Panc1 (cell line): ENCODE data around the gene CMPK1.

Experiments
- POLR2AphosphoS5 ChIP-seq: IDR thresholded peaks from 2 replicates; pipeline ENCODE4 v1.6.1; 2012; ENCODE audit warnings: mild to moderate bottlenecking, low read depth, low read length, moderate library complexity
- SIN3A ChIP-seq: IDR thresholded peaks from 2 replicates; pipeline ENCODE4 v1.6.1; 2012; ENCODE audit warnings: low read depth, mild to moderate bottlenecking, low read length, moderate library complexity, borderline replicate concordance; ENCODE audit not compliant: insufficient read depth
- TF ChIP-seq, protein P1 (sequence below): fragments of 450-650 bp; IDR thresholded peaks from 2 replicates; pipeline ENCODE4 v1.5.1; 2017; ENCODE audit warnings: mild to moderate bottlenecking
- TF ChIP-seq, protein P2 (sequence below), 2 experiments: IDR thresholded peaks; 2 replicates each; pipeline ENCODE4 v1.6.1; 2011 to 2012; ENCODE audit warnings: low read depth in 2 of 2, control low read depth in 1 of 2, low read length in 1 of 2, mild to moderate bottlenecking in 1 of 2, moderate library complexity in 1 of 2; ENCODE audit not compliant: insufficient read depth in 1 of 2

DNA sequence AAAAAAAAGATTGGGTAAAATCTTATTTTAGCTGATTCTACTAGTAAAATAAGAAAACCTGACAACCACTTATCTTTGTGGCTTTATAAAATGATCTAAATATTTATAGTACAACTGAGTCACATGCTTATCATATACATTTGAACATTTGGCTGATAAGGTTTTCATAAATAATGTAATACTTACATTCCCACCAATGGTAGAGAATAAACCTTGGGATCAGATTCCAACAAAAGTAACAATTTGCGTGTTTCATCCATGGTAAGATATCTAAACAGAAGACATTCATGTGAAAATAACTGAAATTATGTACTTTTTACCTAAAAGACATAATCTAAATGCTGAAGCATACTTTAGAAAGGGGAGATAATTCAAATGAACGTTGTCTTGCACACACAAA lies 38.0 kb upstream of the CMPK1 start:
- TF ChIP-seq, protein P1, sequence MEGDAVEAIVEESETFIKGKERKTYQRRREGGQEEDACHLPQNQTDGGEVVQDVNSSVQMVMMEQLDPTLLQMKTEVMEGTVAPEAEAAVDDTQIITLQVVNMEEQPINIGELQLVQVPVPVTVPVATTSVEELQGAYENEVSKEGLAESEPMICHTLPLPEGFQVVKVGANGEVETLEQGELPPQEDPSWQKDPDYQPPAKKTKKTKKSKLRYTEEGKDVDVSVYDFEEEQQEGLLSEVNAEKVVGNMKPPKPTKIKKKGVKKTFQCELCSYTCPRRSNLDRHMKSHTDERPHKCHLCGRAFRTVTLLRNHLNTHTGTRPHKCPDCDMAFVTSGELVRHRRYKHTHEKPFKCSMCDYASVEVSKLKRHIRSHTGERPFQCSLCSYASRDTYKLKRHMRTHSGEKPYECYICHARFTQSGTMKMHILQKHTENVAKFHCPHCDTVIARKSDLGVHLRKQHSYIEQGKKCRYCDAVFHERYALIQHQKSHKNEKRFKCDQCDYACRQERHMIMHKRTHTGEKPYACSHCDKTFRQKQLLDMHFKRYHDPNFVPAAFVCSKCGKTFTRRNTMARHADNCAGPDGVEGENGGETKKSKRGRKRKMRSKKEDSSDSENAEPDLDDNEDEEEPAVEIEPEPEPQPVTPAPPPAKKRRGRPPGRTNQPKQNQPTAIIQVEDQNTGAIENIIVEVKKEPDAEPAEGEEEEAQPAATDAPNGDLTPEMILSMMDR = no peak
- no peak for TF ChIP-seq SIN3A
- no peak for TF ChIP-seq POLR2AphosphoS5
- TF ChIP-seq, protein P2, sequence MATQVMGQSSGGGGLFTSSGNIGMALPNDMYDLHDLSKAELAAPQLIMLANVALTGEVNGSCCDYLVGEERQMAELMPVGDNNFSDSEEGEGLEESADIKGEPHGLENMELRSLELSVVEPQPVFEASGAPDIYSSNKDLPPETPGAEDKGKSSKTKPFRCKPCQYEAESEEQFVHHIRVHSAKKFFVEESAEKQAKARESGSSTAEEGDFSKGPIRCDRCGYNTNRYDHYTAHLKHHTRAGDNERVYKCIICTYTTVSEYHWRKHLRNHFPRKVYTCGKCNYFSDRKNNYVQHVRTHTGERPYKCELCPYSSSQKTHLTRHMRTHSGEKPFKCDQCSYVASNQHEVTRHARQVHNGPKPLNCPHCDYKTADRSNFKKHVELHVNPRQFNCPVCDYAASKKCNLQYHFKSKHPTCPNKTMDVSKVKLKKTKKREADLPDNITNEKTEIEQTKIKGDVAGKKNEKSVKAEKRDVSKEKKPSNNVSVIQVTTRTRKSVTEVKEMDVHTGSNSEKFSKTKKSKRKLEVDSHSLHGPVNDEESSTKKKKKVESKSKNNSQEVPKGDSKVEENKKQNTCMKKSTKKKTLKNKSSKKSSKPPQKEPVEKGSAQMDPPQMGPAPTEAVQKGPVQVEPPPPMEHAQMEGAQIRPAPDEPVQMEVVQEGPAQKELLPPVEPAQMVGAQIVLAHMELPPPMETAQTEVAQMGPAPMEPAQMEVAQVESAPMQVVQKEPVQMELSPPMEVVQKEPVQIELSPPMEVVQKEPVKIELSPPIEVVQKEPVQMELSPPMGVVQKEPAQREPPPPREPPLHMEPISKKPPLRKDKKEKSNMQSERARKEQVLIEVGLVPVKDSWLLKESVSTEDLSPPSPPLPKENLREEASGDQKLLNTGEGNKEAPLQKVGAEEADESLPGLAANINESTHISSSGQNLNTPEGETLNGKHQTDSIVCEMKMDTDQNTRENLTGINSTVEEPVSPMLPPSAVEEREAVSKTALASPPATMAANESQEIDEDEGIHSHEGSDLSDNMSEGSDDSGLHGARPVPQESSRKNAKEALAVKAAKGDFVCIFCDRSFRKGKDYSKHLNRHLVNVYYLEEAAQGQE (IDR thresholded peaks at IDR 0.05; ENCODE audit: insufficient read depth in 1 of 2, low read depth in 2 of 2, low read length in 1 of 2) = no peak
